ENCODE measurements around the gene DCP2. TPM values are rescaled to one million over a fixed set of nuclear protein-coding genes. Genes with fewer than 3 reads are reported as not detected.

DCP2 gene
- total RNA-seq, 2 donors from 2014 or later, result 10.8 to 12.8 TPM

DNA sequence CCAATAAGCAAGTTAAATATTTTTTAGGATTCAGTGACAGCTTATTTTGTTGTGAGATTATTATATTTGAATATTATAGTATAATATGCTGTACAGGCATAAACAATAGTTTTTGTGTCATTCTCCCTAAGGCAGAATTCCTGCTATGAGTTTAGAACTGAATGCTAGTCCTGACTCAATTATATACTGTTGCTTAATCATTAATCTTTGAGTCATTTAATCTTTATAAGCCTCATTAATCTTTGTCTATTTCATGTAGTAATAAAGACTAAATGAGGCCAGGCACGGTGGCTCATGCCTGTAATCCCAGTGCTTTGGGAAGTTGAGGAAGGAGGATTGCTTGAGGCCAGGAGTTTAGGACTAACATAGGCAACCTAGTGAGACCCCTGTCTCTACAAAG lies 3.6 kb upstream of the DCP2 start:
- TF ChIP-seq, protein P1, sequence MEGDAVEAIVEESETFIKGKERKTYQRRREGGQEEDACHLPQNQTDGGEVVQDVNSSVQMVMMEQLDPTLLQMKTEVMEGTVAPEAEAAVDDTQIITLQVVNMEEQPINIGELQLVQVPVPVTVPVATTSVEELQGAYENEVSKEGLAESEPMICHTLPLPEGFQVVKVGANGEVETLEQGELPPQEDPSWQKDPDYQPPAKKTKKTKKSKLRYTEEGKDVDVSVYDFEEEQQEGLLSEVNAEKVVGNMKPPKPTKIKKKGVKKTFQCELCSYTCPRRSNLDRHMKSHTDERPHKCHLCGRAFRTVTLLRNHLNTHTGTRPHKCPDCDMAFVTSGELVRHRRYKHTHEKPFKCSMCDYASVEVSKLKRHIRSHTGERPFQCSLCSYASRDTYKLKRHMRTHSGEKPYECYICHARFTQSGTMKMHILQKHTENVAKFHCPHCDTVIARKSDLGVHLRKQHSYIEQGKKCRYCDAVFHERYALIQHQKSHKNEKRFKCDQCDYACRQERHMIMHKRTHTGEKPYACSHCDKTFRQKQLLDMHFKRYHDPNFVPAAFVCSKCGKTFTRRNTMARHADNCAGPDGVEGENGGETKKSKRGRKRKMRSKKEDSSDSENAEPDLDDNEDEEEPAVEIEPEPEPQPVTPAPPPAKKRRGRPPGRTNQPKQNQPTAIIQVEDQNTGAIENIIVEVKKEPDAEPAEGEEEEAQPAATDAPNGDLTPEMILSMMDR (IDR thresholded peaks at IDR 0.05), result no peak
- H3K4me1 ChIP-seq, result peaks cover 0 to 10% of the 10 kb centered on the region in 2 donors
- H3K27ac ChIP-seq, result no peak overlapping the region
- no peak for DNase-seq (ENCODE audit: low spot score)
- H3K36me3 ChIP-seq, result no peaks in the 10 kb centered on the region
- H3K9me3 ChIP-seq, result no peaks in the 10 kb centered on the region
- no peaks in the 10 kb centered on the region for H3K27me3 ChIP-seq
- no peak overlapping the region for H3K4me3 ChIP-seq

DNA sequence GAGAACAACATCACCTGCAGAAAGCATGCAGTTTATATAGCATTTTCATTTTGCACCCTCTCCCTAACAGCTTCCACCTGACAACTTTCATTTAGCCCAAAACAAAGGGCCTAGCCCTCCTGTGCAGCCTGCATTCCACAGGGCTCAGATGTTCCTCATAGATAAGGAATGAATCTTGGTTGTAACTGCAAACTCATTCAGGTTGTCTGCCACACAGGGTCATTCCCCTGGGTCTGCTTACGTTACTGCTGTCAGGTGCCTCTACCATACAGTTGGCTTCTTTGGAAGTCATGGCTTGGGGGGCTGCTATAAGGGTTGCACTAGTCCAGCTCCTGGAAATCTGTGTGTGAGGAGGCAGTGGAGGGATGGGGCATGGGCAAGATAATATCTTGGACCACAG lies 2.7 kb upstream of the DCP2 start:
- Histone ChIP-seq H3K9me3 (no peaks in the 10 kb centered on the region), H3K27me3 (no peaks in the 10 kb centered on the region), H3K27ac (no peak overlapping the region), H3K4me3 (no peak overlapping the region), H3K4me1 (peaks cover 0 to 19% of the 10 kb centered on the region in 2 donors), H3K36me3 (no peaks in the 10 kb centered on the region)
- TF ChIP-seq, protein P1 (IDR thresholded peaks at IDR 0.05), result no peak
- no peak for DNase-seq (ENCODE audit: low spot score)

DNA sequence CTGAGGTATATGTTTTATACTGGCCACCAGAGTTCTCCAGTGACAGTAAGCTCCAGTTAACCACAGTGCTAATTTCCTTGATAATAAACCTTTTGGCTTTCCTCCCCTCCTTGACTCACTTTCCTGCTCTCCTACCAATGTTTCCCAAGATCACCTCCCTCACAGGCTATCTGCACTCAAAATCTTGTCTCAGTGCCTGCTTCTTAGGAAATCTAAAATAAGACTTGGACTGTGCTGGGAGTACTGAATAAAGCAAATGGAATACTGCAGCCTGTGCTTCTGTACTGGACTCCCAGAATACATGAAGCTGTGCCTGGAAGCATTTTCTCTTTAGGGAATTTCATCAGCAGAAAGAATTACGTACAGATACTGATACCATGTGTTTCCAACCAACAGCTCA lies 1.7 kb upstream of the DCP2 start:
- peaks cover 0 to 28% of the 10 kb centered on the region in 2 donors for H3K4me1 ChIP-seq
- no peaks in the 10 kb centered on the region for H3K9me3 ChIP-seq
- H3K27ac ChIP-seq, result no peak overlapping the region
- H3K36me3 ChIP-seq, result no peaks in the 10 kb centered on the region
- no peak for DNase-seq (ENCODE audit: low spot score)
- TF ChIP-seq, protein P1 (IDR thresholded peaks at IDR 0.05), result no peak
- H3K4me3 ChIP-seq, result no peak overlapping the region
- no peaks in the 10 kb centered on the region for H3K27me3 ChIP-seq

DNA sequence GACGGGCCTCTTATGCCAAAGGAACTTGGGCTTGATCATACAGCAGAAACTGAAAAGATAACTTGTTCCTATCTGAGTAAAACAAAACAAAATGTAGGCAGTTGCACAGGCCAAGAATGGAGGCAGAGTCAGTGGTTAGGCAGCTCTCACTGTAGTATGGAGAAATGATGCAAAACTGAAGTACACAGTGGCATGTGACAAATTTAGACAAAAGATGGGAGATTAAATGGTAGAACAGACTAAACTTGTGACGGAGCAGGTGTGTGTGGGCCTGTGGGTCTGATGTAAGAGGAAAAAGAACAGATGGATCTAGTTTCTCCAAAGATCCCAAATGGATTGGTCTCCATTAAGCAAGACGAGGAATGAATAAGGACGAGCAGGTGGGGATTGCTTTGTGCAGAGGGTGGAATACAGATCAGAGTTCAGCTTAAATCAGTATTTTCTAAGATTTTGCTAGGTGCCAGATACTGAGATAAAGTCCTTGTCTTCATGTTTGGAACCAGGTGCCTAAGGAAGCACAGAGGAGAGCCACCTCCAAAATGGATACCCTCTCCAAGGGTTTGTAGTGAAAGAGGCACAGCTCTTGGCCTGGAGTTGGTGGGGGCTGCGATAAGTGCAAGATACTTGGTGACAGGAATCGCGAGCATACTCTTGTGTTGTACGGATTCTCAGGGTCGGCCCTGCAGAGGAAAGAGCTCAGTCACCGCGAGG lies 722 bp upstream of the DCP2 start:
- H3K4me1 ChIP-seq, result peaks cover 0 to 31% of the 10 kb centered on the region in 2 donors
- no peaks in the 10 kb centered on the region for H3K36me3 ChIP-seq
- H3K27ac ChIP-seq, result peak overlapping the region; percentile 91 to 93
- DNase-seq (ENCODE audit: low spot score), result no peak
- TF ChIP-seq, protein P1 (IDR thresholded peaks at IDR 0.05), result no peak
- H3K9me3 ChIP-seq, result no peaks in the 10 kb centered on the region
- no peaks in the 10 kb centered on the region for H3K27me3 ChIP-seq
- peak overlapping the region; percentile 89 to 93 for H3K4me3 ChIP-seq

DNA sequence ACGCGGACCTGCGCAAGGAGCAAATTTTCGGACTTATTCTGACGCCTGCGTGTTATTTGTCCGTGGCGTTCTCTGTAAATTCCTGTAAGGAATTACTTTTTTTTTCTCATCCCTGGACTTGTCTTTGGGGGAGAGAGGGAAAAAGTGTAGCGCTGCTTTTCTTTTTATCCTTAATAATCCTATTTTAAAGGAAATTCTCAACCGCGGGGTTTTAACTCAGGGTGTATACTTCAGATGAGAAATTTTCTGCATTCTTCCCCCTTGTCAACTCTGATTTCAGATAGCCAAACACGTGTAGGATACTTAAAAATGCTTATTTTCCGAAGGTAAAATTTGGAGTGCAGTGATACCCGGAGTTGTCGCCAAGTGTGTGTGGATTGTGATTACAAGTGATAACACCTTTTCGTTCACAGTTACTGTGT lies 853 bp downstream of the DCP2 start:
- DNase-seq (ENCODE audit: low spot score), result no peak
- H3K9me3 ChIP-seq, result no peaks in the 10 kb centered on the region
- TF ChIP-seq, protein P1 (IDR thresholded peaks at IDR 0.05), result no peak
- peak overlapping the region; percentile 89 to 93 for H3K4me3 ChIP-seq
- peaks cover 0 to 31% of the 10 kb centered on the region in 2 donors for H3K4me1 ChIP-seq
- no peaks in the 10 kb centered on the region for H3K27me3 ChIP-seq
- H3K36me3 ChIP-seq, result no peaks in the 10 kb centered on the region
- peak overlapping the region; percentile 91 to 93 for H3K27ac ChIP-seq

DNA sequence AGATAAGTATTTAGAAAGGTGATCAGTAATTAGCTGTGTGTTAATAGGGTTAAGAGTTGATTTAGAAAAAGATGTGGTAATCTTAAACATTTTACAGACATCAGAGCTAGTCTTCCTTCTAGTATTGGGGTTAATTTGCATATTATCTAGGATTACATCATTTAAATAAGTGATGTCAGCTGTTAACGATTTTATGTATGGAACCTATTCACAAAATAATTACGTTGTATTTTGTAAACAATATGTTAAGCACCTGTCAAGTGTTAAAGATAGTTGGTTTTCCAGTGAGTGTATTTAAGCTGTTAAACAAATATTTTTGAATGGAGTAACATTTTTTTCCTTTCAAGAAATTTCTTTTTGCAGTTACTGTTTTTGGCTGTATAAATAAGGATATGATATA lies 2.2 kb downstream of the DCP2 start:
- H3K36me3 ChIP-seq, result no peaks in the 10 kb centered on the region
- no peaks in the 10 kb centered on the region for H3K9me3 ChIP-seq
- TF ChIP-seq, protein P1 (IDR thresholded peaks at IDR 0.05), result no peak
- no peak for DNase-seq (ENCODE audit: low spot score)
- H3K4me1 ChIP-seq, result peaks cover 0 to 33% of the 10 kb centered on the region in 2 donors
- no peak overlapping the region for H3K4me3 ChIP-seq
- H3K27ac ChIP-seq, result no peak overlapping the region
- no peaks in the 10 kb centered on the region for H3K27me3 ChIP-seq
